Measurements from ENCODE around the gene PHF2. TPM values are rescaled to one million over a fixed set of nuclear protein-coding genes. Genes with fewer than 3 reads are reported as not detected.

PHF2 gene
- total and polyA plus RNA-seq, 9 of the 15 experiments (the other 6 are each of a cell fraction or from before 2014, with no cell fraction given) = 0.37 to 14.4 (median 8.1) TPM

GRCh38 chr9:93668261-93668871, 92.0 kb downstream of the PHF2 start (continued):
- TF ChIP-seq ARID4B (CRISPR knock-in tag; IDR thresholded peaks at IDR 0.05) = no peak
- TF ChIP-seq LEF1 (IDR thresholded peaks at IDR 0.05) = peak; percentile 64
- no peak for TF ChIP-seq ZNF124 (CRISPR knock-in tag; IDR thresholded peaks at IDR 0.05)
- no peak for TF ChIP-seq ZNF695 (CRISPR knock-in tag; IDR thresholded peaks at IDR 0.05)
- TF ChIP-seq TFE3 (CRISPR knock-in tag; IDR thresholded peaks at IDR 0.05) = no peak
- TF ChIP-seq ZNF146 (CRISPR knock-in tag; IDR thresholded peaks at IDR 0.05; ENCODE audit: unreplicated experiment) = no peak
- TF ChIP-seq BCLAF1 (IDR thresholded peaks at IDR 0.05; ENCODE audit: borderline replicate concordance in 1 of 2, control insufficient read depth in 1 of 2, low read depth in 2 of 2, low read length in 1 of 2) = no peak
- no peak for TF ChIP-seq HSF4 (CRISPR knock-in tag; IDR thresholded peaks at IDR 0.05; ENCODE audit: borderline replicate concordance)
- no peak for TF ChIP-seq IFI16 (CRISPR knock-in tag; IDR thresholded peaks at IDR 0.05)
- peak; percentile 83 for TF ChIP-seq TAL1 (IDR thresholded peaks at IDR 0.05)
- TF ChIP-seq NFRKB (IDR thresholded peaks at IDR 0.05; ENCODE audit: low read depth) = no peak
- no peak for TF ChIP-seq ATF6 (CRISPR knock-in tag; IDR thresholded peaks at IDR 0.05)
- no peak for TF ChIP-seq PTRF (tag; IDR thresholded peaks at IDR 0.05)
- no peak for TF ChIP-seq BACH1 (tag; IDR thresholded peaks at IDR 0.05)
- TF ChIP-seq MAX (CRISPR knock-in tag; IDR thresholded peaks at IDR 0.05) = peak; percentile 57
- TF ChIP-seq SMAD1 (IDR thresholded peaks at IDR 0.05; ENCODE audit: low read depth, low read length, partially characterized antibody) = no peak
- no peak for TF ChIP-seq ZC3H8 (IDR thresholded peaks at IDR 0.05)
